Fibroblast of skin of right biceps (primary cell): ENCODE results near the gene DES.
"Not testable (repeated sequence)": the region's sequence is repeated elsewhere in the genome, so short reads cannot be mapped to it uniquely, and the experiment has no call there.

Experiments
- DNase-seq: peaks from one replicate; pipeline ENCODE4 v3.0.0-alpha.2; 2013

DES gene

GRCh38 chr2:219400562-219400961, 17.6 kb upstream of the DES start:
- DNase-seq = no peak

GRCh38 chr2:219401606-219402005, 16.6 kb upstream of the DES start:
- DNase-seq = no peak

DNA sequence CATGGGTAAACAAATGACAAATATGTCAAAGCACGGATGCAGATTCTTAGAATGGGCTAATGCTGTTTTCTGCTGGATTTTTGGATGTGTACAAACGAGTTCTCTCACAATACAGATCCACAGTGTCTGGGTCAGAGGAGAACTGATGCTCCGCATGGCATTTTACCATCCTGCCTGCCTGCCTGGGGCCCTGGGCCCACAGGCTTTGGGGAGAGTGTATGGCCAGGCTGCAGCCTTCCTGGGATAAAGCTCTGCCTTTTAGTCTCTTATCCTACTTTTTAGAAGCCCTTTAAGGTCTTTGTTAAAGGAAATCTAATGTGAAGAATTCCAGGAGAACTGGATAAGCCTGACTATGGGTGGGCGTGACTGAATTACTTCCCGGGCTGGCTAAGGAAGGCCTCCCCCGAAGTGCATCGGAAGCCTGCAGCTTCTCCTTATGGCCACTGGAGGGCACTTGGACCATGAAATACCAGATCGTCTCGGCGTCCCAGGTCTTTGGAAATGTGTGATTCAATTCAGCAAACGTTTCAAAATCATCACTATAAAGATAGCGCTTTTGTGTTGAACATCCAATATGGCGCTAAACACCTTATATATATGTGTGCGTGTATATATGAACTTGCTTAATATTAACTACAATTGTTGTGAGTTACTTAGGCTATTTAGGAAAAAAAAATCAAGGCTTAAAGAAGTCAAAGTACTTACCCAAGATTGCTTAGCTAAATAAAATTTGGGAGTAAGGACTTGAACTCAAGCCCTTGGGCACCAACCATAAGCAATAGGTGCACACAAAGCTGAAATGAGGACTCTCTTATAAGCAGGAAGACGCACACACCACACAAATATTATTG, 15.3 kb upstream of the DES start:
- DNase-seq = peak; percentile 89

- DNase-seq = no peak
Measured at GRCh38 chr2:219403861-219404260, 14.3 kb upstream of the DES start.

DNA sequence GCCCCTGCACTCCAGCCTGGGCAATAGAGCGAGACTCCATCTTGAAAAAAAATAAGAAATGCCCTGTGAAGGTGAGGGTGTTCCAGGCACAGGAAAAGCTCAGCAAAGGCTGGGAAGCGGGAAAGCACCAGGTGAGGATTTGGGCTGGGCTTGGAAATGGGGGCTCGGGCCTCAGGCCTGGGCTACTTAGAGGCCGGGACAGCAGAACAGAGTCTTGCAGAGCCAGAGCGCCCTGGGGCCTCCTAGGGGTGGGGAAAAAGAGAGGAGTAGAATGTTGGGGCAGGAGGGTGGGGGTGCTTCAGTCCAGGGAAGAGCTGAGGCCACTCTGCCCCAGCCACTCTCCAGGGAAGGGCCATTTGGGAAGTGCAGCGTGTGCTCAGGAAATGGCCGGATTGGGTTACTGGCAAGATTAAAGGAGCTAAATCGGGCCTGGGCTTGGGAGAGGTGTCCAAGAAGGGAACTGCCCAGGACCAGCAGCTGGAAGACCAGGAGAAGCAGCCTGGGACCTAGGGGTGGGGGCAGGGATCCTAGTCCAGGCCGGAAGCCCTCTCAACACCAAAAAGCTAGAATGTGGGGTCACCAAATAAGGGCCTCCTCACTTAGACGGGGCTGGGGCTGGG, 13.8 kb upstream of the DES start:
- no peak for DNase-seq

GRCh38 chr2:219404954-219405353, 13.2 kb upstream of the DES start:
- DNase-seq = no peak

GRCh38 chr2:219405451-219405850, 12.7 kb upstream of the DES start:
- DNase-seq = peak; percentile 53

- no peak for DNase-seq
Measured at GRCh38 chr2:219405958-219406860, 12.0 kb upstream of the DES start.

DNA sequence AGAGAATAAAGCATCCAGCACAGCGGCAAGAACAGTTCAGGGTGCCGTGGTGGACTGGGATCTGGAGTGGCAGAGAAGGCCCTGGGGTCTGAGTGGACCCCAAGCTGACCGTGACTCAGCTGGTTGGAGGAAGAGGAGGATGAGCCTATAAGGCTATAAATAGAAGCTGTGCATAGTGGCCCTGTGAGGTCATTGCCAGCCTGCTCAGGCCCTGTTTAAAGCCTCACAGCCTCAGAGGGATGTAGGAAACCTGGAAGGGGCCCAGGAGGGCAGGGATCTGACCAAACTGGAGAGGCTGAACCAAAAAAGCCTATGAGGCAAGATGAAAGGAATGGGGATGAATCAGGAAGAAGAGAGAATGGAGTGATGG, 11.3 kb upstream of the DES start:
- peak; percentile 99 for DNase-seq

GRCh38 chr2:219407343-219407742, 10.8 kb upstream of the DES start:
- DNase-seq = not testable (repeated sequence)

GRCh38 chr2:219408204-219408603, 10.0 kb upstream of the DES start:
- DNase-seq = peak; percentile 28

- DNase-seq = peak; percentile 68
Measured at GRCh38 chr2:219408631-219409030, 9.5 kb upstream of the DES start.

DNA sequence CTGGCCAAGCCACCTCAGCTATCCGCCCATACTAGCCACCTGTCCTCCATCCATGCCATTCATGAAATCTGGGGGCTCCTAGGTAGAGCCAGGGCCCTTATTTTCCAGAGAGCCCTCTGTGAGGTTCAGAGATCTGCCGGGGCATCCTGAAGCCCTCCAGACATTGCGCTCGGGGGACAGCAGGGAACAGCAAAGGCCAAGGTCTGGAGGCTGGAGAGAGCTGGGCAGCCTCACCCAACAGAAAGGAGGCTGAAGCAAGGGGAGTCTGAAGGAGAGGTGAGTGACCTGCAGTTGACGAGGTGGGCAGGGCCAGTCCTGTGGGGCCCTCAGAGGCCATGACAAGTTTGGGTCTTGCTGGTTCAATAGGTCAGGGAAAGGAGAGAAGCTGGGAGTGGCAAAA, 8.6 kb upstream of the DES start:
- DNase-seq = no peak

DNA sequence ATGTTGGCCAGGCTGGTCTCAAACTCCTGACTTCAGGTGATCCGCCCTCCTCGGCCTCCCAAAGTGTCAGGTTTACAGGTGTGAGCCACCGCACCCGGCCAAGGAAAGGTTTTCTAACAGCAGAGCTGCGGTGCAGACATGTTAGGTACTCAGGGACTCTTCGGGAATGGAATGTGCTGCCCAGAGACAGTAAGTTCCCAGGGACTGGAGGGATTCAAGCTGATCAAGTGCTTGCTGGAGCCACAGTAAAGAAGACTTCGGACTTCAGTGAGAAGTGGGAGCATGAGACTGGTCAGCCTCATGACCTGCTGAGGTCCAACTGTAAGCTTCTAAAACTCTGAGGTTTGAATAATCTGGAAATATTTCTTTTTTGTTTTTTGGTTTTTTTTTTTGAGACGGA, 7.8 kb upstream of the DES start:
- no peak for DNase-seq

DNA sequence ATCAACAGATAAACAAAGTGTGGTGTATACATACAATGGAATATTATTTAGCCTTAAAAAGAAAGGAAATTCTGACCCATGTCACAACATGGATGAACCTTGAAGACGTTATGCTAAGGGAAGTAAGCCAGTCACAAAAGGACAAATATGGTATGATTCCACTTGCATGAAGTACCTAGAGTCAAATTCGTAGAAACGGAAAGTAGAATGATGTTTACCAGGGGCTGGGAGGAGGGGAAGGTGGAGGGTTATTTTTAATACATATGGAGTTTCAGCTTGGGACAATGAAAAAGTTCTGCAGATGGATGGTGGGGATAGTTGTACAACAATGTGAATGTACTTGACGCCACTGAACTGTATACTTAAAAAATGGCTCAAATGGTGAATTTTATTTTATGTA, 3.3 kb upstream of the DES start:
- DNase-seq = no peak

- no peak for DNase-seq
Measured at GRCh38 chr2:219415580-219416234, 2.5 kb upstream of the DES start.

- DNase-seq = no peak
Measured at GRCh38 chr2:219416235-219416602, 2.0 kb upstream of the DES start.

DNA sequence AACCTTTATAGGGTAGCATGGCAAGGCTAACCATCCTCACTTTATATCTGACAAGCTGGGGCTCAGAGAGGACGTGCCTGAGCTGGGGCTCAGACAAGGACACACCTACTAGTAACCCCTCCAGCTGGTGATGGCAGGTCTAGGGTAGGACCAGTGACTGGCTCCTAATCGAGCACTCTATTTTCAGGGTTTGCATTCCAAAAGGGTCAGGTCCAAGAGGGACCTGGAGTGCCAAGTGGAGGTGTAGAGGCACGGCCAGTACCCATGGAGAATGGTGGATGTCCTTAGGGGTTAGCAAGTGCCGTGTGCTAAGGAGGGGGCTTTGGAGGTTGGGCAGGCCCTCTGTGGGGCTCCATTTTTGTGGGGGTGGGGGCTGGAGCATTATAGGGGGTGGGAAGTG, 1.2 kb upstream of the DES start:
- no peak for DNase-seq

DNA sequence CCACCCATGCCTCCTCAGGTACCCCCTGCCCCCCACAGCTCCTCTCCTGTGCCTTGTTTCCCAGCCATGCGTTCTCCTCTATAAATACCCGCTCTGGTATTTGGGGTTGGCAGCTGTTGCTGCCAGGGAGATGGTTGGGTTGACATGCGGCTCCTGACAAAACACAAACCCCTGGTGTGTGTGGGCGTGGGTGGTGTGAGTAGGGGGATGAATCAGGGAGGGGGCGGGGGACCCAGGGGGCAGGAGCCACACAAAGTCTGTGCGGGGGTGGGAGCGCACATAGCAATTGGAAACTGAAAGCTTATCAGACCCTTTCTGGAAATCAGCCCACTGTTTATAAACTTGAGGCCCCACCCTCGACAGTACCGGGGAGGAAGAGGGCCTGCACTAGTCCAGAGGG, 803 bp upstream of the DES start:
- DNase-seq = no peak

- DNase-seq = no peak
Measured at GRCh38 chr2:219419012-219419324, 791 bp downstream of the DES start.

DNA sequence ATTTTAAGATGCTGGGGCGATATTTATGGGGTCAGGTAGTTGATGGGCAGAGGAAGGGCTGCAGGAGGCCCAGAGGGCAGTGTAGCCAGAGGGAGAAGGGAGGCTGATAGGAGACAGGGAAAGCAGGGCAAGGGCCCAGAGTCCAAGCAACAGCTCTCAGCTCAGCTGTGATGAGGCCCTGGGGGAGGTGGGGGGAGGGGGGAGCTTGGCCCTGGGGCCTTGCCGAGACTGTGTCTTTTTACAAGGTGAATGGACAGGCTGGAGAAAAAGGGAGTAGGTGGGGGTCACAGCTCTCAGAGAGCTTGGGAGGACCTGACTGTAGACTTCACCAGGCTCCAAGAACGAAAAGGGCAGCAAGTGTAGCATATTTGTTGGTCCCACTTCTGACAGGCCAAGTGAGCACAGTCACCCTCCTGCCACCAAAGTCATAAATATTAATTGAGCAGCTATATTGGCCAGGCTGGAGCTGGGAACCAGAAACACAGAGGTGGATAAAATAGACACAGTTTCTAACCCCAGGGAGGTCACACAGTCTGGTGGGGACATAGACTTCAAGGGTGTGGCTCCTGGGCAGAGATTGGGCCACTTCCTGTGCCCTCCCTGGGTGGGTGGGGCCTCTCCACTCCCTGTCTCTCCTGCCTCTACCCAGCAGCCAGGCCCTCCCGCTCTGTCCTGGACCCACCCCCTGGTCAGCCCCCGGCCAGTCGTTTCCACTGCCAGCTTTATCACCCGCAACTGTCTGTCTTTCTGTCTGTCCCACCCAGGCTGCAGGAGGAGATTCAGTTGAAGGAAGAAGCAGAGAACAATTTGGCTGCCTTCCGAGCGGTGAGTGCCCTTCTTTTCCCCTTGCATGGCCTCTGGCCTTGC, 1.4 kb downstream of the DES start:
- no peak for DNase-seq

DNA sequence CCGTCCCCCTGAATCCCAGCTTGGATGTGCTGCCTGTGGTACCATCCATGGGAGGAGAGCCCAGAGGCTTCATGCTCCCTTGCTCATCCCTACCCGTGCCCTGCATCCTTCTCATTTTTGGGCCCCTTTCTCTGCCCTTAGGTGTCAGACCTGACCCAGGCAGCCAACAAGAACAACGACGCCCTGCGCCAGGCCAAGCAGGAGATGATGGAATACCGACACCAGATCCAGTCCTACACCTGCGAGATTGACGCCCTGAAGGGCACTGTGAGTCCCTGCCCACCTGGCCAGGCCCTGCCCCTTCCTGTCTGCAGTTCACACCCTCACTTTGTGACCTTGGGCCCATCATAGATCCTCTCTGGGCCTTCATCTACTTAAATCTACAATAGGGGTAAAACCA, 2.5 kb downstream of the DES start:
- no peak for DNase-seq
